PC-3 (cell line): ENCODE measurements around the gene UBXN11. TPM values are rescaled to one million over a fixed set of nuclear protein-coding genes. Genes with fewer than 3 reads are reported as not detected.

ENCODE experiments used
- ATAC-seq: fragments of 200-7000 bp; cut with Tn5 transposase; 2 replicates; pipeline ENCODE4 v1.9.1; 2020; ENCODE audit warnings: mild to moderate bottlenecking, moderate library complexity
- BruUV-seq: library from RNA; stranded (reverse); fragments of 400-500 nt; replicated peaks from 2 replicates; lab custom pipeline; 2021; lab: Mats Ljungman, UMichigan
- CTCF ChIA-PET: fragments of 300-600 bp; sonication (Branson Sonifier 250); formaldehyde crosslinking; loops from one replicate; lab custom pipeline; 2022; ENCODE audit warnings: antibody characterized with exemption; lab: Charles Lee
- POLR2A ChIA-PET: fragments of 300-600 bp; sonication (Branson Sonifier 250); formaldehyde crosslinking; loops from one replicate; lab custom pipeline; 2022; ENCODE audit warnings: antibody characterized with exemption; ENCODE audit not compliant: unreplicated experiment; lab: Charles Lee
- DNase-seq: peaks from one replicate; pipeline ENCODE4 v3.0.0-alpha.2; 2015
- H2AFZ ChIP-seq: fragments of 300-600 bp; sonication (generic); 2 replicates; pipeline ENCODE4 v1.6.0; 2016; ENCODE audit warnings: antibody characterized with exemption, low read length
- H3F3A ChIP-seq: fragments of 300-600 bp; sonication (generic); one replicate; pipeline ENCODE4 v1.6.0; 2017; ENCODE audit warnings: antibody characterized with exemption, low read length, control low read depth, mild to moderate bottlenecking; ENCODE audit not compliant: unreplicated experiment
- H3K27ac ChIP-seq: fragments of 300-600 bp; sonication (generic); 2 replicates; pipeline ENCODE4 v1.5.1; 2016; ENCODE audit warnings: mild to moderate bottlenecking, low read length
- H3K27me3 ChIP-seq: fragments of 300-600 bp; sonication (generic); 2 replicates; pipeline ENCODE4 v1.6.1; 2016; ENCODE audit warnings: low read length, mixed read lengths
- H3K36me3 ChIP-seq: fragments of 300-600 bp; sonication (generic); 2 replicates; pipeline ENCODE4 v1.6.1; 2016; ENCODE audit warnings: low read depth, mixed run types, low read length, mixed read lengths
- H3K4me1 ChIP-seq: fragments of 300-600 bp; sonication (generic); 2 replicates; pipeline ENCODE4 v1.5.1; 2016; ENCODE audit warnings: low read length; ENCODE audit not compliant: insufficient read depth
- H3K4me2 ChIP-seq: fragments of 300-600 bp; sonication (generic); 2 replicates; pipeline ENCODE4 v1.6.0; 2016; ENCODE audit warnings: low read length
- H3K4me3 ChIP-seq: fragments of 300-600 bp; sonication (generic); 2 replicates; pipeline ENCODE4 v1.5.1; 2016; ENCODE audit warnings: mild to moderate bottlenecking, low read length, mixed read lengths
- H3K79me2 ChIP-seq: fragments of 300-600 bp; sonication (generic); 2 replicates; pipeline ENCODE4 v1.6.1; 2017; ENCODE audit warnings: low read length, mixed read lengths
- H3K9ac ChIP-seq: fragments of 300-600 bp; sonication (generic); 2 replicates; pipeline ENCODE4 v1.6.0; 2016; ENCODE audit warnings: mild to moderate bottlenecking, low read length
- H3K9me2 ChIP-seq: fragments of 300-600 bp; sonication (generic); replicated peaks from 2 replicates; pipeline ENCODE4 v1.6.1; 2016; ENCODE audit warnings: mixed run types, low read length, mixed read lengths
- H3K9me3 ChIP-seq: fragments of 300-600 bp; sonication (generic); 2 replicates; pipeline ENCODE4 v1.6.1; 2016; ENCODE audit warnings: low read length, mixed read lengths
- H4K20me1 ChIP-seq: fragments of 300-600 bp; sonication (generic); 2 replicates; pipeline ENCODE4 v1.6.1; 2016; ENCODE audit warnings: low read length, mixed read lengths
- EZH2 ChIP-seq: fragments of 300-600 bp; sonication (generic); IDR thresholded peaks from one replicate; pipeline ENCODE4 v1.6.1; 2017; ENCODE audit warnings: antibody characterized with exemption, mild to moderate bottlenecking, low read length; ENCODE audit not compliant: unreplicated experiment
- EZH2phosphoT487 ChIP-seq: fragments of 300-600 bp; sonication (generic); IDR thresholded peaks from 2 replicates; pipeline ENCODE4 v1.6.1; 2018; ENCODE audit warnings: mild to moderate bottlenecking, antibody characterized with exemption, low read length, borderline replicate concordance
- intact Hi-C: fragments of 100-400 bp; cut with micrococcal nuclease; formaldehyde crosslinking; loops from 2 replicates; pipeline ENCODE4 v1.9.0; 2023
- total RNA-seq: library from RNA; depleted of rRNA; stranded (reverse); fragments of >200 nt; gene quantifications from 2 replicates; pipeline ENCODE4 v1.2.3, GENCODE V29; 2014
- TF ChIP-seq, protein P1 (sequence below): fragments of 300-600 bp; sonication (generic); conservative IDR thresholded peaks from 2 replicates; pipeline ENCODE4 v1.5.1; 2017; ENCODE audit warnings: antibody characterized with exemption, low read depth, mild to moderate bottlenecking, low read length

The UBXN11 gene
- total RNA-seq, 1 experiment from 2014 or later = 19.4 TPM

DNA sequence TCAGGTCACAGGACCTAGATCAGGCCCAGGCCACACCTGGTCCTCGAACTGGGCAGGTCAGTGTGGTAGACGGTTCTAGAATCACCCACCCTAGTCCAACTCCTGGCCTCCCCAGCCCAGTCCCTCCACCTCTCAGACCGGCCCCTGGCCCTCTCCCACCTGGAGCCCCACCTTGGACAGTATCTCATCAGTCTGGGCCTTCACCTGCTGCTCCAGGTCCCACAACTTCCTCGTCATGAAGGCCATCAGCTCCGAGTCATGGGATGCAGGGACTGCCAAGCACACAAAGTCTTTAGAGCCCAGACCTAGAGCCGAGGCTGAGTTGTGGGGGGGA is 8.7 kb downstream of the UBXN11 start:
- H3F3A ChIP-seq = no peaks in the 10 kb centered on the region
- no peak overlapping the region for H3K4me3 ChIP-seq
- TF ChIP-seq, protein P1, sequence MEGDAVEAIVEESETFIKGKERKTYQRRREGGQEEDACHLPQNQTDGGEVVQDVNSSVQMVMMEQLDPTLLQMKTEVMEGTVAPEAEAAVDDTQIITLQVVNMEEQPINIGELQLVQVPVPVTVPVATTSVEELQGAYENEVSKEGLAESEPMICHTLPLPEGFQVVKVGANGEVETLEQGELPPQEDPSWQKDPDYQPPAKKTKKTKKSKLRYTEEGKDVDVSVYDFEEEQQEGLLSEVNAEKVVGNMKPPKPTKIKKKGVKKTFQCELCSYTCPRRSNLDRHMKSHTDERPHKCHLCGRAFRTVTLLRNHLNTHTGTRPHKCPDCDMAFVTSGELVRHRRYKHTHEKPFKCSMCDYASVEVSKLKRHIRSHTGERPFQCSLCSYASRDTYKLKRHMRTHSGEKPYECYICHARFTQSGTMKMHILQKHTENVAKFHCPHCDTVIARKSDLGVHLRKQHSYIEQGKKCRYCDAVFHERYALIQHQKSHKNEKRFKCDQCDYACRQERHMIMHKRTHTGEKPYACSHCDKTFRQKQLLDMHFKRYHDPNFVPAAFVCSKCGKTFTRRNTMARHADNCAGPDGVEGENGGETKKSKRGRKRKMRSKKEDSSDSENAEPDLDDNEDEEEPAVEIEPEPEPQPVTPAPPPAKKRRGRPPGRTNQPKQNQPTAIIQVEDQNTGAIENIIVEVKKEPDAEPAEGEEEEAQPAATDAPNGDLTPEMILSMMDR = no peak
- intact Hi-C loops = no loop called here
- peaks cover 12% of the 10 kb centered on the region for H3K4me1 ChIP-seq
- peaks cover 6% of the 10 kb centered on the region; the same call in 1 of the 2 replicates for H3K79me2 ChIP-seq
- ChIA-PET CTCF (no interaction called here), POLR2A (no interaction called here)
- no peaks in the 10 kb centered on the region for H3K9me3 ChIP-seq
- ATAC-seq (no peak), DNase-seq (no peak)
- no peak overlapping the region for H2AFZ ChIP-seq
- H3K27ac ChIP-seq = no peak overlapping the region; the same call in 1 of the 2 replicates
- BruUV-seq = no TSS peak
- no peak overlapping the region for H3K9ac ChIP-seq
- no peaks in the 10 kb centered on the region for H3K9me2 ChIP-seq
- no peak overlapping the region for H3K4me2 ChIP-seq
- H3K27me3 ChIP-seq = no peaks in the 10 kb centered on the region
- H3K36me3 ChIP-seq = no peaks in the 10 kb centered on the region
- no peaks in the 10 kb centered on the region for H4K20me1 ChIP-seq

DNA sequence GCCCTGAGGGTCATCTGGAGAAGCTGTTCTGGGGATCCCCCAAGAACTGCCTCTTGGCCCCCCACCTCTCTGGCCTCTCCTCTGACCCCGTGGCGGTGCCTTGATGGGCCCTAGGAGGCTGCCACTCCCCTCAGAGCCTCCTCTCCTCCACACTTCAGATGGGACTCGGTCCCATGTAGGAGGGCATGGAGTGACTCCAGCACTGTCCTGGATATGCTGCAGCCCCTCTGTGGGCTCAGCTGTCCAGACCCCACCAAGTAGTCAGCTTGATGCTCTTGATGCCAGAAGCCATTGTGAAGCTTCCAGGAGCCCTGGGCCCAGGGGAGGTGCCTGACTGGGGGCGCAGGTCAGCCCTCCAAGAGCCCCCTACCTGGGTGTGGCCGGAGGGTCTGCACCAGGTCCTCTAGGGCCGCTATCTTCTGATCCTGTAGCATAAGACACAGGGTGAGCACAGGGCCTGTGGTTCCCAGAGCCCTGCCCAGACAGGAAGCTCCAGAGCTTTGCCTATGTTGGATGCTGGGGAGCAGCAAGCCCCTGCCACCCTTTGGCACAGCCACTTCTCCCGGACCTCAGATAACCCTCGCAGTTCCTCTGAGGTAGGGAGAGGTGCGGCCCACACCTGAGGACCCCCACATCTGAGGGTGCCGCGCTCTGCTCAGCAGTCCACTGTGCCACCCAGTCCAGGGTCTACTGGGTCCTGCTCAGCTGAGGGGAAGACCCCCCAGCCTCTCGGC is 9.2 kb downstream of the UBXN11 start:
- DNase-seq (no peak), ATAC-seq (no peak)
- no peak overlapping the region; the same call in 1 of the 2 replicates for H3K27ac ChIP-seq
- no peaks in the 10 kb centered on the region for H3K9me2 ChIP-seq
- TF ChIP-seq, protein P1 = no peak
- TF ChIP-seq EZH2phosphoT487 = no peak
- TF ChIP-seq EZH2 = no peak
- H4K20me1 ChIP-seq = no peaks in the 10 kb centered on the region
- no peak overlapping the region for H3K9ac ChIP-seq
- H3K79me2 ChIP-seq = peaks cover 6% of the 10 kb centered on the region; the same call in 1 of the 2 replicates
- H3K4me2 ChIP-seq = no peak overlapping the region
- BruUV-seq = no TSS peak
- H3K27me3 ChIP-seq = no peaks in the 10 kb centered on the region
- no peaks in the 10 kb centered on the region for H3F3A ChIP-seq
- no peaks in the 10 kb centered on the region for H3K36me3 ChIP-seq
- ChIA-PET CTCF (no interaction called here), POLR2A (no interaction called here)
- peaks cover 7% of the 10 kb centered on the region; the same call in 1 of the 2 replicates for H3K4me1 ChIP-seq
- intact Hi-C loops = no loop called here
- no peak overlapping the region for H2AFZ ChIP-seq
- no peaks in the 10 kb centered on the region for H3K9me3 ChIP-seq
- no peak overlapping the region for H3K4me3 ChIP-seq

DNA sequence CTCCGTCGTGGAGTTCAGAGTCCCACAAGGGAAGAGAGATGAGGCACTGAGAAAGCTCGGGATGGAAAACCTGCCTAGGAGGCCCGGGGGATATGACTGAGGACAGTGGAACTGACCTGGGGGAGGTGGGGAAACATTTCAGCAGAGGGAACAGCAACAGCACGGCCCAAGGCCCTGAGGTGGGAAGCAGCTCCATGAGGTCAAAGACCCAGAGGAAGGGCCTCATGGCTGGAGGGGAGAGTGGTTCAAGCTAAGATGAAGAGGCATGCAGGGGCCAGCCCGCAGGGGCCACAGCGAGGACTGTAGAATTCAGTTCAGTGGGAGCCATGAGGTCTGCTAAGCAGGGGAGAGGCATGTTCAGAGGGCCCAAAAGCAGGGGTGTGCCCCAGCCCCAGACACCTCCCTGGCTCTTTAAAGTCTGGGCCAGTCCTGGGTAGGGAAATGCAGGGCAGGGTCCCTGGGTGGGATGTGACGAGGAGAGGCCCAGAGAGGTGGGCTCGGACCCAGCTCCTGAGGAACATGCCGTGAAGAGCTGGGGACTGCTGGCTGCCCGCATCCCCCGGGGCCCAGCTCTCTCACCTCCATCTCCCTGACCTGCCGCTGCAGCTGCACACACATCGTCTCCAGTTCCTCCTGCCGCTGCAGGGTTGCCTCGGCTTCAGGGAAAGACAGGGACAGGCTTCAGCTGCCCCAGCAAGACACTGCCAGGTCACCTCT is 9.9 kb downstream of the UBXN11 start:
- BruUV-seq = no TSS peak
- Histone ChIP-seq H3K9me3 (no peaks in the 10 kb centered on the region), H3K4me1 (peaks cover 7% of the 10 kb centered on the region; the same call in 1 of the 2 replicates), H2AFZ (no peak overlapping the region), H4K20me1 (no peaks in the 10 kb centered on the region), H3F3A (no peaks in the 10 kb centered on the region), H3K9ac (no peak overlapping the region), H3K36me3 (no peaks in the 10 kb centered on the region), H3K79me2 (0 out of 2 replicates have a peak, but pooled peaks cover 2% of the 10 kb centered on the region), H3K4me2 (no peak overlapping the region), H3K9me2 (no peaks in the 10 kb centered on the region), H3K4me3 (no peak overlapping the region), H3K27me3 (no peaks in the 10 kb centered on the region), H3K27ac (no peak overlapping the region)
- CTCF ChIA-PET = no interaction called here
- DNase-seq (no peak), ATAC-seq (no peak)
- TF ChIP-seq, protein P1 = no peak
- TF ChIP-seq EZH2phosphoT487 (no peak), EZH2 (no peak)
- POLR2A ChIA-PET = no interaction called here
- intact Hi-C loops = no loop called here
